ENCODE data around the gene HIGD1A.

- TF ChIP-seq GATA3 (IDR thresholded peaks at IDR 0.05; ENCODE audit: low read depth, low read length) (no peak), GATA2 (IDR thresholded peaks at IDR 0.05; ENCODE audit: low read depth, low read length) (no peak)
Measured at GRCh38 chr3:42843713-42844411, 39.6 kb upstream of the HIGD1A start.

All from SH-SY5Y (cell line).